HG02840 (cell line): ENCODE data around the gene DDX17.

Source experiments
- ATAC-seq: cut with Tn5 transposase; IDR thresholded peaks from one replicate; pipeline ENCODE4 v1.9.1; 2021; ENCODE audit warnings: mild to moderate bottlenecking, moderate library complexity, moderate number of reproducible peaks; ENCODE audit not compliant: unreplicated experiment, low FRiP score

DDX17 gene

DNA sequence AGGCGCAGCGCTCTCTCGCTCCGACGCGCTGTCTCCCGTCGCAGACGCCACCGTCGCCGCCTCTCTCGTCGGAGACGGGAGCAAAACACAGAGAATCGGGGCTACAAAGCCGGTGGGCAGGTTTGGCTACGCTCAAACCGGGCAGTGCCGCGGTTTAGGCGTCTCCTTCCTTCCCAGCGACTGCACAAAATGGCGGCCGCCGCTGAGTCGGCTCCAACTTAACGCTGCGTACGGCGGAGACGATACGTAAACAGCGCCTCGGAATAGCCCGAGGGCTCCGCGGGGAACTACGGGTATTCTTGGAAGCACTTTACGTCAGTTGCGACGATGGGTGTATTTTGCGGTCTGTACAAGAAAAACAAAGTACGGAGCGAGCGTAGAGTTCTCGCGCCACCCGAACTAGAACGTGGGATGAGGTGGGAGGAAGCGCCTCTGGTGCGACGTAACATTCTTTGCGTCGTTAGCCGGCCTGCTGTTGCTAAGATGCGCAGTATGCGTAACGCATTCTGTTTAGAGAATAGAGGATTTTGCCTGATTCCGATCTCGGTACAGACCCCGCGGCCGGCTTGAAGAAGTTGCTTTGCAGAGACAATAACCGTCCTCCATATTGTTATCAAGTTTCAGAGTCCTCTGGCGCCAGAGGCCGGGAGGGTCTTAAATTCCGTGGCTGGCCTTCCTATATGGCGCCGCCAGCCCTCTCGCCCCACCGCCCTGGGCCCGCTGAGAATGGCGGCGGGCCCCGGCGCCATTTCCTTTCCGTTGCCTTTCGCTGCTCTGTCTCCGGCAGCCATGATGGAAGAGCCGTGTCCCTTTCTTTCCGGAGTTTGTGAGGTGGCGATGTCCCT, at the start of gene DDX17:
Gene DDX17 (minus strand): TSS at position 194 of the 845 bp plus-strand sequence.
- peak; percentile 89 for ATAC-seq

- ATAC-seq, result no peak
These were observed 48.2 kb upstream of the DDX17 start for GRCh38 chr22:38554281-38554680.

DNA sequence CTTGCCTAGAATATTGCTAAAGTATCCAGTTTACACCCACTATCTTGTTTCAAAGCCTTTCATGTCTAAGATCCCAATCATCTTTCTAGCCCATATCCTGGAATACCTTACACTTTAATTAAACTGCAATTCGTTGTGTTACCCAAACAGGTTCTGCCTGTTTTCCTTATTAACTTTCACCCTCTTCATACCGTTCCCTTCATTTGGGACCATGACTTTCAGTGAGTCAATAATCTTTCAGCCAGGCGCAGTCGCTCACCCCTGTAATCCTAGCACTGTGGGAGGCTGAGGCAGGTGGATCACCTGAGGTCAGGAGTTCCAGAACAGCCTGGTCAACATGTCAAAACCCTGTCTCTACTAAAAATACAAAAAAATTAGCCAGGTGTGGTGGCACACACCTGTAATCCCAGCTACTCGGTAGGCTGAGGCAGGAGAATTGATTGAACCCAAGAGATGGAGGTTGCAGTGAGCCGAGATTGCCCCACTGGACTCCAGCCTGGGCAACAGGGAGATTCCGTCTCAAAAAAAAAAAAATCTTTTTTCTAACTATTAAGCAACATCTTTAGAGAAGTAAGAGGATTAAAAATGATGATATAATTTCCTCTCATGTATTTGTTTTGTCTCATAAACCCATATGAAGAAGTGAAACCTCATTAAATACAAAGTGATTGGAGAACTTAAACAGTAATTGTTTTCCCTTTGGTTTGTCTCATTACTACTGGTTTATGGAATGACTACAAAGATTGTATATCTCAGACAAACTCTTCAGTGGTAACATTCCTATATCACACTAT, 43.2 kb upstream of the DDX17 start:
- no peak for ATAC-seq

GRCh38 chr22:38540701-38541100, 34.6 kb upstream of the DDX17 start:
- ATAC-seq, result no peak

DNA sequence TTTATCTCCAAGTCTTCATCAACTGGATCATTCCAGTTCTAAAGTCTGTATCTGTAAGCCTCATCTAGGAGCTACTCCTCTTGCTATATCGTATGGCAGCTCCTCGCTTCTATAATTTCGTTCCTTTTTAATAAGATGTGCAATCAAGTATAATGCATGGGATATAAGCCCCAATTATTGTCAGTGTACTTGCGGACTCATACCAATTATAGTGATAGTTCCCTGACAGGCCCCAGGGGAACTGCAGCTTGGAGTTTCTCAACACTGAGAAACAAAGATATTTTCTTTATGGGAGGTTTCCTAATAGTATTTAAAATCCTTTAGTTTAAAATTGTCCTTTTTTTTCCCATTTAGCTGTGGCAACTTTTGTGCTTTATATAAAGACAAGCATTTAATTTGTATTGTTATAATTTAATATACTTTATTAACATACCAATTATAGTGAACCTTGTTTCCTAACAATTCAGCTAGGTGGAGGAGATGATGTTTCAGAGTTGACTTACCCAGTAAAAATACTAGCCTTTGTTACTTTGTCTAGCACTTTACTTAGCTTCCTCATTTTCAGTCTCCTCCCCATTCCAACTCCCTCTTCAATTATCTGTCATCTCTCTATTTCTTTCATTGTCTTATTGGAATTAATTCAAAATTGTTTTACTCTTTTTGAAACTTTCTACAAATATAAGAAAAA, 25.3 kb upstream of the DDX17 start:
- no peak for ATAC-seq

GRCh38 chr22:38524429-38524828, 18.3 kb upstream of the DDX17 start:
- no peak for ATAC-seq

GRCh38 chr22:38523479-38523878, 17.4 kb upstream of the DDX17 start:
- no peak for ATAC-seq

DNA sequence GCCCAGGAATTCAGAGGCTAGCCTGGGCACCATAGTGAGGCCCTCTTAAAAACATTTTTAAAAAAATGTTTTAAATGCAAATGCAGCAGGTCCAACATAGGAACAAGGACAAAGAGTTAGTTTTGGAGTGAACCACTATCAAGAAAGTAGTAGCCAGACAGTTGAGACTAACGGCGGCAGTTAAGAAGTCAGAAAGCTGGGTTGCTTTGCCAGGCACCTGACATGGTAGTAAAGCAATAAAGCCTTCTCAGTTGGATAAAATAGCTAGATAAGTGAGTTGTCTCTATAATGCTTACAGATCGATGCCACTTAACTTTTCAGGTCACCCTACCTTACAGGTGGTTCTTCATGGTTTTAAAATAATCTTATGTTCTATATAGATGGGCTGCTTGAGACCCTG, 16.9 kb upstream of the DDX17 start:
- no peak for ATAC-seq

DNA sequence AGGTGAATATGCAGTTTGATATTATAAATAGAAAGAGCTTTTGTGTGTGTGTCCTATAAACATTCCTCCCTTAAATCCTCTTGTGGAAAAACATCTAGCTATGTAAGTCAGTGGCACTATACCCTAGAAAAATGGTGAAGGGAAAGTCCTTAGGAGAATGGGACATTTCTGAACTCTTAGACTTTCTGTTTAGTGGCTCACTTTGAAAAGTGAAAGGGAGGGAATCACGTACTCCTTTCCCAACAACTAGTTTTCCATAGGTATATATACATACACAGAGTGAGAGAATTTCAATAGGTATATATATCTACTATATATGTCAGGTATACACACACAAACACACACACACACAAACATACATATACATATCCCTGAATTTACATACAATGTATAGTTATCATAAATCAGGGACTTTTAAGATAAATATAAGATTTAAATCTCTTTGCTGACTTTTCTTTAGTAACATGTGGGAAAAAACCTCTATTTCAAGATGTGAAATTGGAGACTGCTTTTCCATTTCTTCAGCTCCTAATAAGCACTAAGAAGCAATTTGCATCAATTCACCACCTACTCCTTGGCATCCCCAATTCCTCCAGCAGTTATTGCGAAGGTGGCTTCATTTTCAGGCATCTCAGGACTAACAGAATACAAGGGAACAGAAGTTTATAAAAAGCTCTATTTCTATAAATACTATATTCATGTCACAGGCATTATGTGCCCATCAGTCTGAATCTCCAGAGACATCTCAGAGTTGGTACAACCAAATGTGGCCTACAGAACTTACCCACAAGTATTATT, 13.5 kb upstream of the DDX17 start:
- ATAC-seq, result no peak

DNA sequence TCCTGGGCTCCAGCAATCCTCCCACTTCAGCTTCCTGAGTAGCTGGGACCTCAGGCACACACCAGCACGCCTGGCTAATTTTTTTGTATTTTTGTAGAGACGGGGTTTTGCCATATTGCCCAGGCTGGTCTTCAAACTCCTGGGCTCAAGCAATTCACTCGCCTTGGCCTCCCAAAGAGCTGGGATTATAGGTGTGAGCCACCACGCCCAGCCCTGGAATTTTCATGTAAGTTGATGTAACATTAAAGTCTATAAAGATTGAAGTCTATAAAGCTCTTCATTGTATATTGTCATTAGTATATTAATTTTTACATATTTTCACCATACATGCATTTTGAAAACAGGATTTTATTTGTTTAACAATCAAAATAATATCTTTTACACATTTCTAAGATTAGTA, 12.5 kb upstream of the DDX17 start:
- no peak for ATAC-seq

GRCh38 chr22:38513063-38513462, 7.0 kb upstream of the DDX17 start:
- ATAC-seq, result no peak

DNA sequence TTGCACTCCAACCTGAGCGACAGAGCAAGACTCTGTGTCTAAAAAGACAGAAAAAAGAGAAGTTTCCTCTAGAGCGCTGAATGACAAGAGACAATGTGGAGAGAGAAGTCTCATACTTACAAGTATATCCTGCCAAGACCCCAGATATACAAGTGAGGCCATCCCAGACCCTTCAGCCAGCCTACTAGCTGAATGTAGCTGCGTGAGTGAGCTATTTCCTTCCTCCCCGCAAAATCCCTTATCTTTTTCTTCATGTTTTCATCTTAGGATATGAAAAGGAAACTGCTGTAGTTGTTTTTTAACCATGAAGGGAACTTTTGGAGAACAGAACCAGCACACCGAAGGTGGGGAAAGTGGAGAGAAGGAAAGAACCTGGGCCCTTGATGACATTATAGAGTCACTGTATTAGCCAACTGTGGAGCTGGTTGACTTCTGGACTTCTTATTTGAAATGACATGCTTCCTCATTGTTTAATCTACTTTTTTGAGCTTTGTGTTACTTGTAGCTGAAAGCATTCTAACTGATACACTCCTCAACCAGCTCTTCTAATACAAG, 4.4 kb upstream of the DDX17 start:
- ATAC-seq, result no peak

DNA sequence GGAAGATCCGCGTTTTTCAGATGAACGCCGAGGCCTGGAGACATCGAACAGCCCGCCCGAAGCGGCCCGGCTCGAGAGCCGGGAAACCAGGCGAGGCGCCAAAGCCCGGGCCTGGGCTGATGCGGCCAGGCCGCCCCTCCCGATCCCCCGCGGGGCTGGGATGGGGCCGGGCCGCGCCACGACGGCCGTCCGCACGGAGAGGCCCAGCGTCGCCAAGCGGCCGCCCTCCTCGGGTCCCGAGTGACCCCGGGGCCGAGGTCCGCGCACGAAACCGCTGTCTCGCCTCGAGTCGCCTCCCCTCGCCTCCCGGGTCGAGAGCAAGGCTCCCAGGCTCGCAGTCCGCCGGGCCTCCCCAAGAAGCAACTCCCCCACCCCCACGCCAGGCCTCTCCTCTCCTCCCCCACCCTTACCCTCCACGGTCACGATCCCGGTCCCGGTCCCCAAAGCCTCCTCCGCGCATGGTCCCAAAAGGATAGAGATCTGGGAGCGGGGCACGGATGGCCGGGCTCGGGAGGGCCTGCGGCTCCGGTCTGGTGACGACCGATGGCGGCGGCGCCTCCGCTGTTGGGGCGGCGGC, 482 bp downstream of the DDX17 start:
- ATAC-seq, result peak; percentile 26

DNA sequence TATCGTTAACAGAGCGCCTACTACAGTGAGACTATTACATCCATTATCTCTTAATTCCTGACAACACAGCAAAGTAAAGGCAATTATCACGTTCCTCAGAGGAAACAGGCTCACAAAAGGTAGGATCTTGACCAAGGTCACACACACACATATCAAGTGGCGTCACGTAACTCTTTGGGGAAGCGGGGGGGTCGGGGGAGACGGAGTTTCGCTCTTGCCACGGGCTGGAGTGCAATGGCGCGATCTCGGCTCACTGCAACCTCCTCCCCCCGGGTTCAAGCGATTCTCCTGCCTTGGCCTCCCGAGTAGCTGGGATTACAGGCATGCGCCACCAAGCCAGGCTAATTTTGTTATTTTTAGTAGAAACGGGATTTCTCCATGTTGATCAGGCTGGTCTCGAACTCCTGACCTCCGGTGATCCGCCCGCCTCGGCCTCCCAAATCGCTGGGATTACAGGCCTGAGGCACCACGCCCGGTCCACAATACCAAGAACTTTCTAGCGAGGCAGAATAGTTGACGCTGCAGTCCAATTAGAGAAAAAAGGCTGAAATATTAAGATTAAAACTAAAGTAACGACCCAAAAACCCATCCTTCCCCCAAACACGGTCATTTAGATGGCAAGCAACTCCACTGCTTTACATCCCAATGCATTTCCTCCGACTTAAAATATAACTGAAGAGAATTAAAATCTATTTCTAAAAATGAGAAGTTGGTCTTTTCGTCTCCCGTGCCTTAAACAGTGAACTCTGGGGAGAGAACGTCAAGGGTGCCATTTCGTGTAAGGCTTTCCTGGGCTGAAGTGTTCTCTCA, 1.2 kb downstream of the DDX17 start:
- ATAC-seq, result no peak

DNA sequence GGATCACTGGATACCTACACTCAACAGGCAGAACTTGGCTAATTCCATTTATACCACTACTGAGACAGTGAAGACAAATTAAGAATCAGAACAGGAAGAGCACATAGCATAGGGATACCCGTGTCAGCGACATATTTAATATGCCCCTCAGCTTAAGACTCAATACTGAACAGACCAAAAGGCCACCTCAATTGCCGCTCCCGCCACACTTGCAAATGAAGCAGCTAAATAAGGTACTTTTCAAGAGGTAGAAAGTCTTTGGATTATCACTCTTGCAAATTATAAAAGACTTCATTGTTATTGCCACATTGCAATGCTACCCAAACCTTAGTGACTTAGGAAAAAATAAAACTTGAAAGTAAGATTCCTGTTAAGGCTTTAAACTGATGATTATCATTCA, 3.1 kb downstream of the DDX17 start:
- ATAC-seq, result no peak

DNA sequence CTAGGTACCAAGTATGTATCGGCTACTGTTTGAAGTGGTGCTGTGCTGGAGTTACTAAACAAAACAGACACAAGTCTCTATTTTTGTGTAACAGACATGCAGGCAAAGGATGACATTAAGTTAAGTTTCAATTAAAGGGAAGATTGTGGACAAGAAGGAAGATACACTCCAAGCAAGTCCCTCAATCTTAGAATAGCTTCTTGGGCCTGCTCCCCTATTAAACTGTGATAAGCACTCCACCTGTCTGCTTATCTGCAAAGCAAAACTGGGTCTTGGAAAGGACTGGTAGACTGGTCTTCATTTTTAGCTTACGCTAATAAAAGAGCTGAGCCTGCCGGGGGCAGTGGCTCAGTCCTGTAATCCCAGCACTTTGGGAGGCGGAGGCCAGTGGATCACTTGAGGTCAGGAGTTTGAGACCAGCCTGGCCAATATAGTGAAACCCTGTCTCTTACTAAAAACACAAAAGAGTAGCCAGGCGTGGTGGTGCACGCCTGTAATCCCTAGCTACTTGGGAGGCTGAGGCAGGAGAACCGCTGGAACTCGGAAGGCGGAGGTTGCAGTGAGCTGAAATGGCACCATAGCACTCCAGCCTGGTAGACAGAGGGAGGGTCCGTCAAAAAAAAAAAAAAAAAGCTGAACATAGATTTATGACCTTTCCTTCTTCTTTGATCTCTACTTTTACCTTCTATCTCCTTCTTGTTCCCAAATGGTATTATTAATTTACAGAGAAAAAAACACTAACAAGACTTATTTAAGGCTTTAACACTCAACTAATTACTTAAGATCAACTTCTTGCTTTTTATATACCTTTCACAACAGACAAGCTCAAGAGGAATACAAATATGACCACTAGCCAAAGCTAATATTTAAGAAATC, 4.1 kb downstream of the DDX17 start:
- no peak for ATAC-seq

DNA sequence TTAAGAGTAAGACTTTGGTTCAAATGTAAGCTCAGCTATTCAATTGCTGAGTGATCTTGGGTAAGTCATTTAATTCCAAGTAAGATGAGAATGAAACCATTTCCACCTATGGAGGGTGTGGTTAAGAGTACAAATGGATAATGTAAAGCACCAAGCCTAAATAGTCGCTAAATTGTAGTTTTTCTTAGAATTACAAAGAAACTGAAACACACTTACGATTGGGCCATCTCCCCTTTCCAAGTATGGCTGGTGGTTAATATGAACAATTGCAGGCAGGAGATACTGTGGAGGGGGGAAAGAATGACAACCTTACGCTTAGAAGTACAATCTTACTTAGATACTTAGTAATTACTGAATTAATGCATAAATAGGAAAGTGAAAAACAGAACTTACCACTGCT, 8.2 kb downstream of the DDX17 start:
- ATAC-seq, result no peak

- no peak for ATAC-seq
These were observed 11.2 kb downstream of the DDX17 start for GRCh38 chr22:38494939-38495338.
